Neural crest cell (in vitro differentiated cells): ENCODE measurements around the gene CEBPG. TPM values are rescaled to one million over a fixed set of nuclear protein-coding genes. Genes with fewer than 3 reads are reported as not detected.

Experiments
- DNase-seq: peaks from one replicate; pipeline ENCODE4 v3.0.0; 2021; ENCODE audit warnings: low read depth, mixed read lengths, low spot score
- H3K27ac Mint-ChIP-seq: one replicate; pipeline ENCODE4 v1.8.0; 2021; ENCODE audit warnings: mild to moderate bottlenecking, mixed read lengths; ENCODE audit not compliant: unreplicated experiment
- H3K27me3 Mint-ChIP-seq: 2 replicates; pipeline ENCODE4 v1.8.0; 2021; ENCODE audit warnings: low read depth, mild to moderate bottlenecking, mixed read lengths
- H3K36me3 Mint-ChIP-seq: 2 replicates; pipeline ENCODE4 v1.8.0; 2021; ENCODE audit warnings: low read depth, mild to moderate bottlenecking, mixed read lengths
- H3K4me1 Mint-ChIP-seq: 2 replicates; pipeline ENCODE4 v1.8.0; 2021; ENCODE audit warnings: mixed read lengths
- H3K4me3 Mint-ChIP-seq: one replicate; pipeline ENCODE4 v1.8.0; 2021; ENCODE audit warnings: mild to moderate bottlenecking, mixed read lengths
- H3K9me3 Mint-ChIP-seq: 2 replicates; pipeline ENCODE4 v1.8.0; 2021; ENCODE audit warnings: mixed read lengths
- total RNA-seq: library from RNA; stranded (reverse); gene quantifications from 2 replicates; pipeline ENCODE4 v1.2.1, GENCODE V29; 2021
- TF ChIP-seq, protein P1 (sequence below): fragments of 200-600 bp; sonication (generic); conservative IDR thresholded peaks from 2 replicates; pipeline ENCODE4 v1.5.0; 2021; ENCODE audit warnings: antibody characterized with exemption, mild to moderate bottlenecking

The CEBPG gene
- total RNA-seq, 1 donor from 2014 or later = 41.9 TPM

GRCh38 chr19:33418871-33419787 lies 45.6 kb downstream of the CEBPG start:
- TF ChIP-seq, protein P1, sequence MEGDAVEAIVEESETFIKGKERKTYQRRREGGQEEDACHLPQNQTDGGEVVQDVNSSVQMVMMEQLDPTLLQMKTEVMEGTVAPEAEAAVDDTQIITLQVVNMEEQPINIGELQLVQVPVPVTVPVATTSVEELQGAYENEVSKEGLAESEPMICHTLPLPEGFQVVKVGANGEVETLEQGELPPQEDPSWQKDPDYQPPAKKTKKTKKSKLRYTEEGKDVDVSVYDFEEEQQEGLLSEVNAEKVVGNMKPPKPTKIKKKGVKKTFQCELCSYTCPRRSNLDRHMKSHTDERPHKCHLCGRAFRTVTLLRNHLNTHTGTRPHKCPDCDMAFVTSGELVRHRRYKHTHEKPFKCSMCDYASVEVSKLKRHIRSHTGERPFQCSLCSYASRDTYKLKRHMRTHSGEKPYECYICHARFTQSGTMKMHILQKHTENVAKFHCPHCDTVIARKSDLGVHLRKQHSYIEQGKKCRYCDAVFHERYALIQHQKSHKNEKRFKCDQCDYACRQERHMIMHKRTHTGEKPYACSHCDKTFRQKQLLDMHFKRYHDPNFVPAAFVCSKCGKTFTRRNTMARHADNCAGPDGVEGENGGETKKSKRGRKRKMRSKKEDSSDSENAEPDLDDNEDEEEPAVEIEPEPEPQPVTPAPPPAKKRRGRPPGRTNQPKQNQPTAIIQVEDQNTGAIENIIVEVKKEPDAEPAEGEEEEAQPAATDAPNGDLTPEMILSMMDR = no peak
- Mint-ChIP-seq H3K27ac (no peak overlapping the region), H3K27me3 (no peaks in the 10 kb centered on the region), H3K9me3 (no peaks in the 10 kb centered on the region), H3K36me3 (no peaks in the 10 kb centered on the region), H3K4me1 (peaks cover 5% of the 10 kb centered on the region), H3K4me3 (no peak overlapping the region)
- DNase-seq = no peak

DNA sequence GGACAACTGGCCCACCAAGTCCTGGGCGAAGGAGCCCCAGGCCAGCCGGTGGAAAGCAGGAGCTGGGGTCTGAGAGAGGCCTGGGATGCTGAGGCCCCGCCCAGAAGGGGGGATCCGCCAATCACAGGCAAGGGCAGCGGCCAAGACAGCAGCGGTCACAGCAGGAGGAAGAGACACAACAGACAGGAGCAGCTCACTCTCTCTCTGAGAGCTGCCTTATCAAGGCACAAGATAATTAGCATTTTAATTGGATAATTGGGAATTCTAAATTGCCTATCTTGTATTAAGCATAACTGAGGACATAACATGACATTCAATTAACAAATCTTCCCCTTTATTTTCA lies 46.2 kb downstream of the CEBPG start:
- no peak overlapping the region for H3K4me3 Mint-ChIP-seq
- no peaks in the 10 kb centered on the region for H3K27me3 Mint-ChIP-seq
- TF ChIP-seq, protein P1 = no peak
- peaks cover 5% of the 10 kb centered on the region for H3K4me1 Mint-ChIP-seq
- H3K36me3 Mint-ChIP-seq = no peaks in the 10 kb centered on the region
- H3K27ac Mint-ChIP-seq = no peak overlapping the region
- peak; percentile 40 for DNase-seq
- no peaks in the 10 kb centered on the region for H3K9me3 Mint-ChIP-seq

- Mint-ChIP-seq H3K27ac (no peak overlapping the region), H3K9me3 (no peaks in the 10 kb centered on the region), H3K4me3 (no peak overlapping the region)
These were observed 47.3 kb downstream of the CEBPG start for GRCh38 chr19:33420821-33421220.

GRCh38 chr19:33421368-33421767 lies 47.9 kb downstream of the CEBPG start:
- Mint-ChIP-seq H3K27ac (no peak overlapping the region), H3K9me3 (no peaks in the 10 kb centered on the region), H3K4me3 (no peak overlapping the region), H3K36me3 (no peaks in the 10 kb centered on the region), H3K27me3 (no peaks in the 10 kb centered on the region), H3K4me1 (peaks cover 4% of the 10 kb centered on the region)
- DNase-seq = no peak
- TF ChIP-seq, protein P1 = no peak

More at GRCh38 chr19:33420821-33421220, 47.3 kb downstream of the CEBPG start:
- H3K4me1 Mint-ChIP-seq = peaks cover 5% of the 10 kb centered on the region
- H3K27me3 Mint-ChIP-seq = no peaks in the 10 kb centered on the region
- no peak for DNase-seq
- H3K36me3 Mint-ChIP-seq = no peaks in the 10 kb centered on the region
- TF ChIP-seq, protein P1 = no peak

GRCh38 chr19:33422369-33423180 lies 49.1 kb downstream of the CEBPG start:
- TF ChIP-seq, protein P1 = no peak
- Mint-ChIP-seq H3K4me1 (no peaks in the 10 kb centered on the region), H3K27ac (no peak overlapping the region), H3K4me3 (no peak overlapping the region), H3K36me3 (no peaks in the 10 kb centered on the region), H3K9me3 (no peaks in the 10 kb centered on the region), H3K27me3 (no peaks in the 10 kb centered on the region)
- DNase-seq = no peak
